OCI-LY1 (cell line): Measurements from ENCODE around the gene ERBB4.

Source experiments
- H2AFZ ChIP-seq: fragments of 200-600 bp; sonication (generic), shearing (Covaris generic); 2 replicates; pipeline ENCODE4 v1.6.0; 2014; ENCODE audit warnings: antibody characterized with exemption, mild to moderate bottlenecking, low read length
- H3F3A ChIP-seq: fragments of 200-600 bp; sonication (generic), shearing (Covaris generic); 2 replicates; pipeline ENCODE4 v1.6.0; 2014; ENCODE audit warnings: mild to moderate bottlenecking, antibody characterized with exemption, low read length, moderate library complexity; ENCODE audit not compliant: insufficient read depth
- H3K27ac ChIP-seq: fragments of 200-600 bp; sonication (generic); 2 replicates; pipeline ENCODE4 v1.5.1; 2014; ENCODE audit warnings: low read length, mixed run types, mild to moderate bottlenecking, low read depth; ENCODE audit not compliant: poor library complexity, severe bottlenecking
- H3K27me3 ChIP-seq: fragments of 200-600 bp; sonication (generic); 2 replicates; pipeline ENCODE4 v1.6.0; 2014; ENCODE audit warnings: antibody characterized with exemption, mild to moderate bottlenecking, low read length, moderate library complexity; ENCODE audit not compliant: insufficient read depth
- H3K36me3 ChIP-seq: fragments of 200-600 bp; sonication (generic); 2 replicates; pipeline ENCODE4 v1.6.1; 2014; ENCODE audit warnings: mild to moderate bottlenecking, antibody characterized with exemption, low read length, moderate library complexity, mixed read lengths; ENCODE audit not compliant: insufficient read depth
- H3K4me1 ChIP-seq: fragments of 200-600 bp; sonication (generic); 2 replicates; pipeline ENCODE4 v1.5.1; 2014; ENCODE audit warnings: mild to moderate bottlenecking, low read length, moderate library complexity; ENCODE audit not compliant: insufficient read depth, severe bottlenecking
- H3K4me2 ChIP-seq: fragments of 200-600 bp; sonication (generic), shearing (Covaris generic); 2 replicates; pipeline ENCODE4 v1.6.1; 2014; ENCODE audit warnings: low read length
- H3K4me3 ChIP-seq: fragments of 200-600 bp; sonication (generic); 2 replicates; pipeline ENCODE4 v1.5.1; 2014; ENCODE audit warnings: low read length, low read depth, mild to moderate bottlenecking, mixed read lengths; ENCODE audit not compliant: poor library complexity, severe bottlenecking
- H3K79me2 ChIP-seq: fragments of 200-600 bp; shearing (Covaris generic); 2 replicates; pipeline ENCODE4 v1.6.1; 2016; ENCODE audit warnings: mixed run types, low read length, mixed read lengths; ENCODE audit not compliant: insufficient read depth
- H3K9ac ChIP-seq: fragments of 200-600 bp; sonication (generic), shearing (Covaris generic); 2 replicates; pipeline ENCODE4 v1.6.1; 2014; ENCODE audit warnings: mild to moderate bottlenecking, low read length, mixed read lengths
- H3K9me2 ChIP-seq: fragments of 200-600 bp; sonication (generic), shearing (Covaris generic); 2 replicates; pipeline ENCODE4 v1.6.1; 2014; ENCODE audit warnings: low read depth, mild to moderate bottlenecking, low read length, mixed read lengths
- H3K9me3 ChIP-seq: fragments of 200-600 bp; shearing (Covaris generic); 2 replicates; pipeline ENCODE4 v1.6.1; 2014; ENCODE audit warnings: low read length, mixed read lengths
- H4K20me1 ChIP-seq: fragments of 200-600 bp; sonication (generic), shearing (Covaris generic); 2 replicates; pipeline ENCODE4 v1.6.0; 2016; ENCODE audit warnings: mild to moderate bottlenecking, low read length; ENCODE audit not compliant: insufficient read depth
- EZH2 ChIP-seq: fragments of 200-600 bp; sonication (generic), shearing (Covaris generic); IDR thresholded peaks from 2 replicates; pipeline ENCODE4 v1.8.0; 2017; ENCODE audit warnings: borderline replicate concordance, mixed run types, mild to moderate bottlenecking, antibody characterized with exemption, low read length, moderate library complexity, mixed read lengths
- TF ChIP-seq, protein P1 (sequence below): fragments of 200-600 bp; sonication (generic), shearing (Covaris generic); IDR thresholded peaks from 2 replicates; pipeline ENCODE4 v1.5.1; 2017; ENCODE audit warnings: mild to moderate bottlenecking, antibody characterized with exemption, low read length, moderate library complexity, mixed read lengths

The ERBB4 gene

DNA sequence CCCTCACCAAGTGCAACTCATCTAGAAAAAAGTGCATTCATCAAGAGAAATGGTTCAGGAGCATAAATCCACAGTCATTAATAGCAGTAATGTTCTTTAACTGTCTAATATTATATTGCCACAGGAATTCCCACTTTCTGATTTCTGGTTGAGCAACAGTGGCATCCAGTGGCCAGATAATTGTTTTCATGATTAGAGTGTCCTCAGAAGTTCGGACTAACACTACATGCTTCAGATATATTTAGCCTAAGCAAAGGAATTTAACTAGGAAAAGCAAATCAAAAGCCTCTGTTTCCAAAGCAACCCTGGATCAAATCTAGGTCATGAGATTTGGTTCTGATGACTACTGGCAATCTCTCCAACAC, 9.8 kb upstream of the ERBB4 start:
- no peaks in the 10 kb centered on the region for H3K79me2 ChIP-seq
- H3K9me2 ChIP-seq = no peaks in the 10 kb centered on the region
- no peak overlapping the region for H2AFZ ChIP-seq
- no peaks in the 10 kb centered on the region for H3F3A ChIP-seq
- no peak overlapping the region for H3K9ac ChIP-seq
- H3K36me3 ChIP-seq = no peaks in the 10 kb centered on the region
- no peak overlapping the region for H3K27ac ChIP-seq
- H3K4me3 ChIP-seq = no peak overlapping the region
- no peaks in the 10 kb centered on the region for H3K4me1 ChIP-seq
- no peak for TF ChIP-seq EZH2
- TF ChIP-seq, protein P1, sequence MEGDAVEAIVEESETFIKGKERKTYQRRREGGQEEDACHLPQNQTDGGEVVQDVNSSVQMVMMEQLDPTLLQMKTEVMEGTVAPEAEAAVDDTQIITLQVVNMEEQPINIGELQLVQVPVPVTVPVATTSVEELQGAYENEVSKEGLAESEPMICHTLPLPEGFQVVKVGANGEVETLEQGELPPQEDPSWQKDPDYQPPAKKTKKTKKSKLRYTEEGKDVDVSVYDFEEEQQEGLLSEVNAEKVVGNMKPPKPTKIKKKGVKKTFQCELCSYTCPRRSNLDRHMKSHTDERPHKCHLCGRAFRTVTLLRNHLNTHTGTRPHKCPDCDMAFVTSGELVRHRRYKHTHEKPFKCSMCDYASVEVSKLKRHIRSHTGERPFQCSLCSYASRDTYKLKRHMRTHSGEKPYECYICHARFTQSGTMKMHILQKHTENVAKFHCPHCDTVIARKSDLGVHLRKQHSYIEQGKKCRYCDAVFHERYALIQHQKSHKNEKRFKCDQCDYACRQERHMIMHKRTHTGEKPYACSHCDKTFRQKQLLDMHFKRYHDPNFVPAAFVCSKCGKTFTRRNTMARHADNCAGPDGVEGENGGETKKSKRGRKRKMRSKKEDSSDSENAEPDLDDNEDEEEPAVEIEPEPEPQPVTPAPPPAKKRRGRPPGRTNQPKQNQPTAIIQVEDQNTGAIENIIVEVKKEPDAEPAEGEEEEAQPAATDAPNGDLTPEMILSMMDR = peak; percentile 33; the same call in 1 of the 2 replicates
- H4K20me1 ChIP-seq = no peaks in the 10 kb centered on the region
- H3K4me2 ChIP-seq = no peak overlapping the region
- no peaks in the 10 kb centered on the region for H3K9me3 ChIP-seq
- H3K27me3 ChIP-seq = no peaks in the 10 kb centered on the region

DNA sequence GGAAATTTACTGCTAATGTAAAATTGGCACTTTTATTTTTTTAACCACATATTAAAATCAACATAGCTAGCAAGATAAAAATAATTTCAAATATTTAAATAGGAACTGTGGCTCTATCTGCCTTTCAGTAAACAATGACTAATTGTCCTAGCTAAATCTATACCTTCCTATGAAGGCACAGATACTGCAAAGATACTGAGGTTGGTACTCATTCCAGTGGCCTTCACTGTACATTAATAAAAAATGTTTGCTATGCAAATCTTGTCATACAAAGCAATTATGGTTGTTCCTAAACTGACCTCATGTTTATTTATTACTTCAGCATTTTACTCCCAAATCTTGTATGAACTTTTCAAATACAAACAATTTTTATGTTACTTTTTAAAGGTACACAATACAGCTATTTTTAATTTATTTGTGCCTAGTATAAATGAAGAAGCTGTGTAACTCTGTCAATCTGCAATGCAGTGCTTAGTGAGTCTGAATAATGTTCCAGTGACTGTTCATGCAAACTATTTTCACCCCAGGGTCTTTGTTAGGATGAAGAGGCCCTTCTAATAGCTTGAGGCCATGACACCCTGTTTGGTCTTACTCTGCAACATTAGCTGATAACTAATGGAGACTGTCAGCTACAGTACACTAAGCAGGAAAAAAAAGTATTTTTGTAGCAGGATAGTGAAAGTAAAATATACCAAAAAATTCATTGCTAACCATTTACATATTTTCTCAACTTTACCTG, 9.3 kb upstream of the ERBB4 start:
- Histone ChIP-seq H4K20me1 (no peaks in the 10 kb centered on the region), H3K79me2 (no peaks in the 10 kb centered on the region), H3K9me2 (no peaks in the 10 kb centered on the region), H3K4me2 (no peak overlapping the region), H3K27me3 (no peaks in the 10 kb centered on the region), H3K9me3 (no peaks in the 10 kb centered on the region), H3K9ac (no peak overlapping the region), H2AFZ (no peak overlapping the region), H3K36me3 (no peaks in the 10 kb centered on the region), H3K4me3 (no peak overlapping the region), H3K27ac (no peak overlapping the region), H3F3A (no peaks in the 10 kb centered on the region), H3K4me1 (no peaks in the 10 kb centered on the region)
- no peak for TF ChIP-seq EZH2
- TF ChIP-seq, protein P1 = no peak

GRCh38 chr2:212546669-212547068, 8.1 kb upstream of the ERBB4 start:
- Histone ChIP-seq H3K4me1 (no peaks in the 10 kb centered on the region), H3K9me2 (no peaks in the 10 kb centered on the region), H3K9me3 (no peaks in the 10 kb centered on the region), H3K36me3 (no peaks in the 10 kb centered on the region), H4K20me1 (no peaks in the 10 kb centered on the region), H3K4me3 (no peak overlapping the region), H3F3A (no peaks in the 10 kb centered on the region), H3K27ac (no peak overlapping the region), H3K4me2 (no peak overlapping the region), H3K9ac (no peak overlapping the region), H3K27me3 (no peaks in the 10 kb centered on the region), H2AFZ (no peak overlapping the region), H3K79me2 (no peaks in the 10 kb centered on the region)
- no peak for TF ChIP-seq EZH2
- TF ChIP-seq, protein P1 = no peak
